BLaER1 treated with 17β-estradiol and CSF1 and Interleukin-3, amounts not matched to agents 10 nM and 100 nM (cell line): ENCODE measurements around the gene SMG6.
A peak's percentile ranks its signal among the peaks of the same experiment; 100 is the strongest.

ENCODE experiments used
- H3K27ac ChIP-seq, 11 experiments: shearing (Covaris generic); formaldehyde crosslinking; 2 replicates each; pipeline ENCODE4 v1.8.1; 2022
- H3K27me3 ChIP-seq, 11 experiments: shearing (Covaris generic); formaldehyde crosslinking; 2 replicates each; pipeline ENCODE4 v1.8.1; 2022
- H3K36me3 ChIP-seq, 11 experiments: shearing (Covaris generic); formaldehyde crosslinking; 2 replicates each; pipeline ENCODE4 v1.8.1; 2022
- H3K4me1 ChIP-seq, 10 experiments: shearing (Covaris generic); formaldehyde crosslinking; 2 replicates each; pipeline ENCODE4 v1.8.1; 2022
- H3K4me2 ChIP-seq, 11 experiments: shearing (Covaris generic); formaldehyde crosslinking; 2 replicates each; pipeline ENCODE4 v1.8.1; 2022
- H3K4me3 ChIP-seq, 10 experiments: shearing (Covaris generic); formaldehyde crosslinking; 2 replicates each; pipeline ENCODE4 v1.8.1; 2022
- H3K9ac ChIP-seq, 11 experiments: shearing (Covaris generic); formaldehyde crosslinking; 2 replicates each; pipeline ENCODE4 v1.8.1; 2022
- H3K9me3 ChIP-seq, 11 experiments: shearing (Covaris generic); formaldehyde crosslinking; replicated peaks in 1 of 11; 2 replicates each; pipeline ENCODE4 v1.8.1; 2022
- H4K20me1 ChIP-seq, 11 experiments: shearing (Covaris generic); formaldehyde crosslinking; 2 replicates each; pipeline ENCODE4 v1.8.1; 2022
- Cebpa-rat ChIP-seq, 11 experiments: shearing (Covaris generic); IDR thresholded peaks; 2 replicates each; pipeline ENCODE4 v1.8.1; 2022

Gene SMG6

DNA sequence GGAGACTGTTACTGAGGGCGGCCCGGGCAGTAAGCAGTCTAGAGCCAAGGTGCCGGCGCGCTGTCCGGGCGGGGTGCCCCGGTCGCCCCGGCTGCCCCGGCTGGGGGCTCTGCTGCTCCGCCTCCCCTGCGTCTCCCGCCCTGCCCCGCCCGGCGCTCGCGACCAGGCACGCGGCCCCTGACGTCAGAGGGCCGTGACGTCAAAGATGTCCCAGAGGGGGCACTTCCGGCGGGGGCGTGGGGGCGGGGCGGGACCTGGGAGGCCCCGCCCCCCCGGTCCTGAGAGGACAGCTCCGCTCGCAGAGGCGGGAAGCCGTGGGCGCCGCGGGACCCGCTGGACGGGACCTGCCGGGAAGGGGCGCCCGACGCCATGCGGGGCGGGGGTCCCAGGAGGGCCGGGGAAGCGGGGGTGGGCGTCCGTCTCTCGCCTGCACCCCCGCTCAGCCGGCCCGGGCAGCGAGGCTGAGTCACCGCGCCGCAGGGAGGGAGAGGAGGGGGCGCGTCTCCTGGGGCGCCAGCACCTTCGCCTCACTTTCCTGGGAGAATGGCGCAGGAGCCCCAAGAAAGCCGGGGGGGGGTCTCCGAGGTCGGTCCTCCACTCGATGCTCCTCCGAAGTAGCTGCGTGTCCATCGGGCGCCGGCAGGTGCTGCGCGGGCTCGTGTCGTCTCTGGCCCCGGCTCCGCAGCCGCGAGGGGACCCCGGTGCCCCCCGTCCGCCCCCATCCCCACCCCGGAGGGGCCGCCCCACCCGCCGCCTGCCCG lies 253.1 kb downstream of the SMG6 start:
- H4K20me1 ChIP-seq = peaks cover 11 to 39% (median 31%) of the 10 kb centered on the region in 11 experiments; a peak in 20 of 22 replicates
- H3K27me3 ChIP-seq = peaks cover 51 to 74% (median 65%) of the 10 kb centered on the region in 11 experiments
- H3K4me3 ChIP-seq = peak overlapping the region; percentile 67 to 89 (median 76)
- peak overlapping the region in 4 of 11 experiments; percentile 47 to 81 (median 68); a peak in 6 of 22 replicates for H3K27ac ChIP-seq
- peaks cover 0 to under 1% (median 0%) of the 10 kb centered on the region in 11 experiments; a peak in 1 of 22 replicates for H3K36me3 ChIP-seq
- peaks cover 28 to 48% (median 40%) of the 10 kb centered on the region in 10 experiments for H3K4me1 ChIP-seq
- no peaks in the 10 kb centered on the region for H3K9me3 ChIP-seq
- TF ChIP-seq Cebpa-rat (IDR thresholded peaks at IDR 0.05) = no peak
- peak overlapping the region; percentile 83 to 100 (median 93) for H3K4me2 ChIP-seq
- peak overlapping the region in 9 of 11 experiments; percentile 28 to 80 (median 52); a peak in 11 of 22 replicates for H3K9ac ChIP-seq

GRCh38 chr17:2049333-2050299 lies 254.0 kb downstream of the SMG6 start:
- Histone ChIP-seq H3K4me2 (peak overlapping the region; percentile 87 to 100 (median 99)), H3K9me3 (no peaks in the 10 kb centered on the region), H3K27ac (peak overlapping the region in 10 of 11 experiments; percentile 29 to 81 (median 48); a peak in 13 of 22 replicates), H3K9ac (peak overlapping the region; percentile 54 to 82 (median 75)), H4K20me1 (peaks cover 10 to 35% (median 26%) of the 10 kb centered on the region in 11 experiments; a peak in 20 of 22 replicates), H3K4me3 (peak overlapping the region; percentile 67 to 89 (median 76)), H3K27me3 (peaks cover 42 to 66% (median 56%) of the 10 kb centered on the region in 11 experiments), H3K36me3 (peaks cover 0 to 4% (median 1%) of the 10 kb centered on the region in 11 experiments; a peak in 3 of 22 replicates), H3K4me1 (peaks cover 27 to 43% (median 34%) of the 10 kb centered on the region in 10 experiments)
- no peak for TF ChIP-seq Cebpa-rat (IDR thresholded peaks at IDR 0.05)

- Histone ChIP-seq H3K9ac (peak overlapping the region in 3 of 11 experiments; percentile 71 to 81 (median 79); a peak in 5 of 22 replicates), H3K27ac (peak overlapping the region in 1 of 11 experiments; percentile 81; a peak in 1 of 22 replicates), H3K4me3 (peak overlapping the region in 8 of 10 experiments; percentile 67 to 89 (median 74); a peak in 10 of 20 replicates), H3K9me3 (no peaks in the 10 kb centered on the region), H3K4me2 (peak overlapping the region; percentile 86 to 100 (median 99)), H3K4me1 (peaks cover 20 to 42% (median 31%) of the 10 kb centered on the region in 10 experiments), H3K36me3 (peaks cover 2 to 12% (median 9%) of the 10 kb centered on the region in 11 experiments; a peak in 16 of 22 replicates), H4K20me1 (peaks cover 6 to 32% (median 26%) of the 10 kb centered on the region in 11 experiments; a peak in 20 of 22 replicates), H3K27me3 (peaks cover 34 to 57% (median 48%) of the 10 kb centered on the region in 11 experiments)
- TF ChIP-seq Cebpa-rat (IDR thresholded peaks at IDR 0.05) = no peak
Measured at GRCh38 chr17:2048805-2049204, 254.8 kb downstream of the SMG6 start.

DNA sequence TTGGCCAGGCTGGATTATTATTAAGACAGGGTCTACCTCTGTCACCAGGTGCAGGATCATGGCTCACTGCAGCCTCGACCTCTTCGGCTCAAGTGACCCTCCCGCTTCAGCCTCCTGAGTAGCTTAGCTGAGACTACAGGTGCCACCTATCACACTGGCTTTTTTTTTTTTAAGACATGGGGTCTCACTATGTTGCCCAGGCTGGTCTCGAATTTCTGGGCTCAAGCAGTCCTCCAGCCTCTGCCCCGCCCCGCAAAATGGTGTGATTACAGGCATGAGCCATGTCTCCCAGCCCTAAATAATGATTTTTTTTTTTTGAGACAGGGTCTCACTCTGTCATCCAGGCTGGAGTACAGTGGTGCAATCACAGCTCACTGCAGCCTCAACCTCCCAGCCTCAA lies 256.0 kb downstream of the SMG6 start:
- Histone ChIP-seq H3K27me3 (peaks cover 23 to 46% (median 37%) of the 10 kb centered on the region in 11 experiments), H3K4me3 (no peak overlapping the region), H3K4me2 (no peak overlapping the region), H3K9ac (no peak overlapping the region), H3K27ac (no peak overlapping the region), H3K4me1 (peaks cover 22 to 45% (median 35%) of the 10 kb centered on the region in 10 experiments), H3K9me3 (no peaks in the 10 kb centered on the region), H4K20me1 (peaks cover 6 to 31% (median 22%) of the 10 kb centered on the region in 11 experiments; a peak in 18 of 22 replicates), H3K36me3 (peaks cover 11 to 25% (median 20%) of the 10 kb centered on the region in 11 experiments; a peak in 21 of 22 replicates)
- TF ChIP-seq Cebpa-rat (IDR thresholded peaks at IDR 0.05) = no peak

GRCh38 chr17:2044263-2044894 lies 259.2 kb downstream of the SMG6 start:
- H3K9ac ChIP-seq = peak overlapping the region in 2 of 11 experiments; percentile 1 to 18; a peak in 1 of 22 replicates
- no peak for TF ChIP-seq Cebpa-rat (IDR thresholded peaks at IDR 0.05)
- peaks cover 13 to 41% (median 28%) of the 10 kb centered on the region in 11 experiments; a peak in 21 of 22 replicates for H3K36me3 ChIP-seq
- no peaks in the 10 kb centered on the region for H3K9me3 ChIP-seq
- peak overlapping the region in 1 of 11 experiments; percentile 6; a peak in 1 of 22 replicates for H3K4me2 ChIP-seq
- peaks cover 0 to 23% (median 11%) of the 10 kb centered on the region in 11 experiments; a peak in 10 of 22 replicates for H4K20me1 ChIP-seq
- H3K4me1 ChIP-seq = peaks cover 27 to 42% (median 35%) of the 10 kb centered on the region in 10 experiments
- no peak overlapping the region for H3K4me3 ChIP-seq
- H3K27me3 ChIP-seq = peaks cover 0 to 19% (median 10%) of the 10 kb centered on the region in 11 experiments; a peak in 16 of 22 replicates
- no peak overlapping the region for H3K27ac ChIP-seq

GRCh38 chr17:2043785-2044184 lies 259.8 kb downstream of the SMG6 start:
- H4K20me1 ChIP-seq = peaks cover 0 to 23% (median 11%) of the 10 kb centered on the region in 11 experiments; a peak in 10 of 22 replicates
- H3K27me3 ChIP-seq = peaks cover 0 to 13% (median 7%) of the 10 kb centered on the region in 11 experiments; a peak in 13 of 22 replicates
- no peaks in the 10 kb centered on the region for H3K9me3 ChIP-seq
- H3K4me1 ChIP-seq = peaks cover 22 to 36% (median 29%) of the 10 kb centered on the region in 10 experiments
- H3K36me3 ChIP-seq = peaks cover 13 to 46% (median 28%) of the 10 kb centered on the region in 11 experiments; a peak in 21 of 22 replicates
- H3K4me2 ChIP-seq = peak overlapping the region in 7 of 11 experiments; percentile 13 to 98 (median 96); a peak in 9 of 22 replicates
- H3K27ac ChIP-seq = no peak overlapping the region
- H3K4me3 ChIP-seq = no peak overlapping the region
- no peak for TF ChIP-seq Cebpa-rat (IDR thresholded peaks at IDR 0.05)
- peak overlapping the region in 3 of 11 experiments; percentile 1 to 53 (median 19); a peak in 3 of 22 replicates for H3K9ac ChIP-seq

DNA sequence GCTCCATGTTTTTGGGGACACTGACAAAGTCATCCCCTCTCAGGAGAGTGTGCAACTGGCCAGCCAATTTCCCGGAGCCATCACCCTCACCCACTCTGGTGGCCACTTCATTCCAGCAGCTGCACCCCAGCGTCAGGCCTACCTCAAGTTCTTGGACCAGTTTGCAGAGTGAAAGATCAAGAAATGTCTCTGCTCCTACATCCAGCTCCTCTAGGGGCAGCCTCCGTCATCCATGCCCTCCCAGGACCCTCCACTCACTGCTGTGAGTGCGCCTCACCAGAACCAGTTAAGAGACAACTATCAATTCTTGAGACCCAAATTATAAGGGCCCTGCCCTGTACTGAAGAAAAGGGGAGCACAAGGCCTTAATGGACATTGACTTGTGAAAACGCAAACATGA lies 260.7 kb downstream of the SMG6 start:
- Histone ChIP-seq H4K20me1 (peaks cover 0 to 23% (median 11%) of the 10 kb centered on the region in 11 experiments; a peak in 10 of 22 replicates), H3K9ac (peak overlapping the region; percentile 87 to 95 (median 94)), H3K27me3 (peaks cover 0 to 5% (median 0%) of the 10 kb centered on the region in 11 experiments; a peak in 6 of 22 replicates), H3K9me3 (no peaks in the 10 kb centered on the region), H3K4me3 (peak overlapping the region; percentile 73 to 90 (median 78)), H3K27ac (peak overlapping the region in 10 of 11 experiments; percentile 88 to 96 (median 93); a peak in 17 of 22 replicates), H3K36me3 (peaks cover 13 to 54% (median 35%) of the 10 kb centered on the region in 11 experiments; a peak in 21 of 22 replicates), H3K4me1 (peaks cover 22 to 34% (median 28%) of the 10 kb centered on the region in 10 experiments), H3K4me2 (peak overlapping the region; percentile 90 to 99 (median 96))
- no peak for TF ChIP-seq Cebpa-rat (IDR thresholded peaks at IDR 0.05)
